Measurements from ENCODE around the gene CTSD. TPM values are rescaled to one million over a fixed set of nuclear protein-coding genes. Genes with fewer than 3 reads are reported as not detected.

Gene CTSD
- total RNA-seq, 1 donor = 63.9 TPM

- no peak overlapping the region for H3K4me3 ChIP-seq (ENCODE audit: low read depth, low read length)
- no peak for TF ChIP-seq CTCF (IDR thresholded peaks at IDR 0.05; ENCODE audit: insufficient read depth, low read depth, low read length)
Measured at GRCh38 chr11:1745701-1746320, 17.9 kb downstream of the CTSD start.

GRCh38 chr11:1744891-1745700, 18.6 kb downstream of the CTSD start:
- no peak overlapping the region for H3K4me3 ChIP-seq (ENCODE audit: low read depth, low read length)
- TF ChIP-seq CTCF (IDR thresholded peaks at IDR 0.05; ENCODE audit: insufficient read depth, low read depth, low read length) = no peak
- no peak for DNase-seq (ENCODE audit: low read depth)

More at GRCh38 chr11:1745701-1746320, 17.9 kb downstream of the CTSD start:
- DNase-seq (ENCODE audit: low read depth) = no peak

- no peak overlapping the region for H3K4me3 ChIP-seq (ENCODE audit: low read depth, low read length)
- TF ChIP-seq CTCF (IDR thresholded peaks at IDR 0.05; ENCODE audit: insufficient read depth, low read depth, low read length) = no peak
- peak; percentile 27 for DNase-seq (ENCODE audit: low read depth)
Measured at GRCh38 chr11:1744137-1744886, 19.4 kb downstream of the CTSD start.

DNA sequence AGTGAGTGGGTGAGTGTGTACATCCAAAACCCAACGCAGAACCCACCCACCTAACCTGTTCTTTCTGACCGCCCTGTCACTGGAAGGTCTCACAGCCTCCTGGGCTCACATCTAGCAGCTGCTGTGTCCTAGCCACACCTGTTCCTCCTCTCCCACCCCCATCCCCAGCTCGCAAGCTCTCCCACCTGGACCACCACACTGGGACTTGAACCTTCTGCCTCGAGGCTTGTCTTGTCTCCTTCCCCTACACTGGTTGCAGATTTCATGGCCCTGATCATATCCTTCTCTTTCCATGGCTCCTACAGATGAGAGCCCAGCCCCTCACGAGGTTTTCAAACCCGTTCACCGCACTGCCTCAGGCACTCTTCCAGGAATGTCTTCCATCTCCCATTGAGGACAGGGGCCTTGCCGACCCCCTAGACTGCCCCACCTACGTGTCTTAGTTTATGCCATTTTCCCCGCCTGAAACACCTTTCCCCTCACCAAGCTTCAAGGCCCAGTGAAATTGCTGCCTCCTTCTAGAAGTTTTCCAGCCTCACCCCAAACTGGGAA, 20.1 kb downstream of the CTSD start:
- no peak for DNase-seq (ENCODE audit: low read depth)
- H3K4me3 ChIP-seq (ENCODE audit: low read depth, low read length) = no peak overlapping the region
- no peak for TF ChIP-seq CTCF (IDR thresholded peaks at IDR 0.05; ENCODE audit: insufficient read depth, low read depth, low read length)

- DNase-seq (ENCODE audit: low read depth) = no peak
- H3K4me3 ChIP-seq (ENCODE audit: low read depth, low read length) = no peak overlapping the region
- no peak for TF ChIP-seq CTCF (IDR thresholded peaks at IDR 0.05; ENCODE audit: insufficient read depth, low read depth, low read length)
Measured at GRCh38 chr11:1742869-1743584, 20.7 kb downstream of the CTSD start.

DNA sequence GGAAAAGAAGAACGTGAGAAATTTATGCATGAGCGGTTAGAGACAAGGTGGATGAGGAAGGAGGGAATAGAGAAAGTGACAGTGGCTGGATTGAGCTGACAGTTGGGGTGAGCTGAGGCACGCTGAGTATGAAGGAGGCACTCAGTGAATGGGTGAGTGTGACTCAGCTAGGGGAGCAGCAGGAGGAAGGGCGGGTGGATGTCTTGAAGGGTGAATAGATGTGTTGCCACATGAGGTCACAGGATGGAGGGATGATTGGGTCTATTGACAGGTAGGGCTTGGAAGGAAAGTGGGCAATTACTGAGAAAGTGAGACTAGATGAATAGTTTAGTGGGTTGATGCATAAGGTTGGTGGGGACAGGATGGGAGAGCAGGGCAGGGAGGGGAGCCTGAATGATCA, 21.4 kb downstream of the CTSD start:
- no peak for DNase-seq (ENCODE audit: low read depth)
- no peak overlapping the region for H3K4me3 ChIP-seq (ENCODE audit: low read depth, low read length)
- TF ChIP-seq CTCF (IDR thresholded peaks at IDR 0.05; ENCODE audit: insufficient read depth, low read depth, low read length) = no peak

All from fibroblast of villous mesenchyme (primary cell).